WTC11 (cell line): ENCODE results near the gene PRKN. TPM values are rescaled to one million over a fixed set of nuclear protein-coding genes. Genes with fewer than 3 reads are reported as not detected.

Experiments
- ATAC-seq: fragments of 200-7000 bp; cut with Tn5 transposase; 2 replicates; pipeline ENCODE4 v1.10.0; 2021; ENCODE audit warnings: mild to moderate bottlenecking, moderate library complexity
- CTCF ChIA-PET: fragments of 300-600 bp; sonication (Branson Sonifier 250); formaldehyde crosslinking; loops from one replicate; lab custom pipeline; 2021; ENCODE audit warnings: antibody characterized with exemption; lab: Charles Lee
- POLR2A ChIA-PET: fragments of 350-600 bp; sonication (Branson Sonifier 250); formaldehyde crosslinking; loops from one replicate; lab custom pipeline; 2021; ENCODE audit warnings: antibody characterized with exemption; lab: Charles Lee
- DNase-seq: peaks from one replicate; pipeline ENCODE4 v3.0.0; 2021; ENCODE audit warnings: low spot score
- H3K27ac Mint-ChIP-seq: 2 replicates; pipeline ENCODE4 v1.8.0; 2021; ENCODE audit warnings: mixed read lengths
- H3K27me3 Mint-ChIP-seq: 2 replicates; pipeline ENCODE4 v1.8.0; 2021; ENCODE audit warnings: low read depth, mild to moderate bottlenecking, moderate library complexity, mixed read lengths
- H3K36me3 Mint-ChIP-seq: 2 replicates; pipeline ENCODE4 v1.8.0; 2021; ENCODE audit warnings: mixed read lengths
- H3K4me1 Mint-ChIP-seq: 2 replicates; pipeline ENCODE4 v1.8.0; 2022; ENCODE audit warnings: mixed read lengths
- H3K4me3 Mint-ChIP-seq: 2 replicates; pipeline ENCODE4 v1.8.0; 2021; ENCODE audit warnings: mild to moderate bottlenecking, moderate library complexity, mixed read lengths
- H3K9me3 Mint-ChIP-seq: 2 replicates; pipeline ENCODE4 v1.8.0; 2021; ENCODE audit warnings: mixed read lengths
- CREB1 ChIP-seq: sonication (generic); formaldehyde crosslinking; IDR thresholded peaks from 2 replicates; pipeline ENCODE4 v1.8.0; 2023; ENCODE audit warnings: mild to moderate bottlenecking, missing genetic modification reagents
- ELF4 ChIP-seq: sonication (generic); formaldehyde crosslinking; IDR thresholded peaks from 2 replicates; pipeline ENCODE4 v1.8.1; 2022; ENCODE audit warnings: low read depth, mild to moderate bottlenecking, moderate library complexity, missing genetic modification reagents
- ESRRA ChIP-seq: sonication (generic); formaldehyde crosslinking; IDR thresholded peaks from 2 replicates; pipeline ENCODE4 v1.8.1; 2022; ENCODE audit warnings: mild to moderate bottlenecking, missing genetic modification reagents, borderline replicate concordance
- JAZF1 ChIP-seq: fragments of 250-450 bp; sonication (Bioruptor Pico); IDR thresholded peaks from 2 replicates; pipeline ENCODE4 v1.9.0; 2021; ENCODE audit warnings: moderate library complexity, mild to moderate bottlenecking, inconsistent platforms
- MXD4 ChIP-seq: fragments of 250-450 bp; sonication (Bioruptor Pico); IDR thresholded peaks from 2 replicates; pipeline ENCODE4 v1.8.0; 2021; ENCODE audit warnings: mild to moderate bottlenecking, moderate library complexity, borderline replicate concordance
- OVOL2 ChIP-seq: fragments of 250-450 bp; sonication (Bioruptor Pico); IDR thresholded peaks from 2 replicates; pipeline ENCODE4 v1.9.0; 2021; ENCODE audit warnings: mild to moderate bottlenecking, borderline replicate concordance
- RELA ChIP-seq: sonication (generic); formaldehyde crosslinking; IDR thresholded peaks from 2 replicates; pipeline ENCODE4 v1.8.1; 2022; ENCODE audit warnings: missing genetic modification reagents, mild to moderate bottlenecking, borderline replicate concordance
- RORB ChIP-seq: fragments of 250-450 bp; sonication (Bioruptor Pico); IDR thresholded peaks from 2 replicates; pipeline ENCODE4 v1.9.0; 2021; ENCODE audit warnings: mild to moderate bottlenecking
- TCF7 ChIP-seq: sonication (generic); formaldehyde crosslinking; IDR thresholded peaks from 2 replicates; pipeline ENCODE4 v1.8.0; 2022; ENCODE audit warnings: mild to moderate bottlenecking, low read depth, missing genetic modification reagents, moderate library complexity
- TEAD1 ChIP-seq: sonication (generic); formaldehyde crosslinking; IDR thresholded peaks from 2 replicates; pipeline ENCODE4 v1.8.0; 2022; ENCODE audit warnings: mild to moderate bottlenecking, missing genetic modification reagents
- TEAD4 ChIP-seq: sonication (generic); formaldehyde crosslinking; IDR thresholded peaks from 2 replicates; pipeline ENCODE4 v1.8.0; 2022; ENCODE audit warnings: mild to moderate bottlenecking, missing genetic modification reagents
- ZNF317 ChIP-seq: sonication (generic); formaldehyde crosslinking; IDR thresholded peaks from 2 replicates; pipeline ENCODE4 v1.8.1; 2023; ENCODE audit warnings: low read depth, mild to moderate bottlenecking, moderate library complexity, missing genetic modification reagents, borderline replicate concordance
- ZNF396 ChIP-seq: fragments of 250-450 bp; sonication (Bioruptor Pico); IDR thresholded peaks from 2 replicates; pipeline ENCODE4 v1.8.0; 2021; ENCODE audit warnings: mild to moderate bottlenecking, moderate library complexity, borderline replicate concordance
- ZNF671 ChIP-seq: fragments of 250-450 bp; sonication (Bioruptor Pico); IDR thresholded peaks from 2 replicates; pipeline ENCODE4 v1.8.0; 2021; ENCODE audit warnings: mild to moderate bottlenecking
- total RNA-seq: library from RNA; stranded (reverse); gene quantifications from 3 replicates; pipeline ENCODE4 v1.2.3, GENCODE V29; 2021
- TF ChIP-seq, protein P1 (sequence below): fragments of 250-450 bp; sonication (Bioruptor Pico); IDR thresholded peaks from 2 replicates; pipeline ENCODE4 v1.9.0; 2021; ENCODE audit warnings: mild to moderate bottlenecking, borderline replicate concordance
- TF ChIP-seq, protein P2 (sequence below): sonication (generic); formaldehyde crosslinking; IDR thresholded peaks from 2 replicates; pipeline ENCODE4 v1.8.1; 2023; ENCODE audit warnings: mild to moderate bottlenecking, missing genetic modification reagents, moderate library complexity
- TF ChIP-seq, protein P3 (sequence below): sonication (generic); formaldehyde crosslinking; IDR thresholded peaks from 2 replicates; pipeline ENCODE4 v1.8.1; 2023; ENCODE audit warnings: mild to moderate bottlenecking, missing genetic modification reagents, borderline replicate concordance
- TF ChIP-seq, protein P4 (sequence below): fragments of 250-450 bp; sonication (Bioruptor Pico); IDR thresholded peaks from 2 replicates; pipeline ENCODE4 v2.1.2; 2022; ENCODE audit warnings: mild to moderate bottlenecking, moderate library complexity
- TF ChIP-seq, protein P5 (sequence below): sonication (generic); formaldehyde crosslinking; IDR thresholded peaks from 2 replicates; pipeline ENCODE4 v1.8.1; 2022; ENCODE audit warnings: low read depth, missing genetic modification reagents, borderline replicate concordance

PRKN gene
- total RNA-seq, 1 experiment from 2014 or later = 0.59 TPM

DNA sequence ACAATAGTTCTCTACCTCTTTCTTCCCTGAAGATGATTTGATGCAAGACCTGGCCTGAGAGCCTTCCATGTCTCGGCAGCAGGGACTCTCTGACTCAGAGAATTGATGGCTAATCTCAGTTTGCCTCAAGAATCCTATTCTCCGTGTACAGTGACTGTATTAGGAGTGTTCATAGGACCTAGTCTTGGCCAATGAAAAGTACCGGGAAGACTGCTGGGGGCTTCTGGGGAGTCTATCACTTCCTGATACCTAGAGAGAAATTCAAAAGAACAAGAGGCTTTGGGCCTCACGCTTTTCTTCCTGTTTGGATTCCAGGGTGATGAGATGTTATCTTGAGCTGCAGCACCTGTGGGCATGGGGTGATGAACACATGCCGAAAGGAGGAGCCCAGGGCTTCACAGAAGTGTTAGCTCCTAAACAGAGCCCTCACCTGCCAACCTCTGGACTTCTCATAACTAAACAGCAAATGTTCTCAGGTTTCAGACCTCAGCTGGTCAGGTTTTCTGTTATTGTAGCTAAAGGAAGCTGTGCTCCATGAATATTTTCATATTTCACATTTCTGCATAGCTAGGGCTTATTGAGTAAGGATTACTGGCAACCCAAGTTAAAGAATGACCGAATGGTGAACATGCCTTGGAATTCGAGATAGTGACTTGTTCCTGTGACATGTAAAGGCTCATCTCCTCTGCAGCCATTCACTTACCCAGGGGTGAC, 1130.6 kb downstream of the PRKN start (continued):
- TF ChIP-seq, protein P1, sequence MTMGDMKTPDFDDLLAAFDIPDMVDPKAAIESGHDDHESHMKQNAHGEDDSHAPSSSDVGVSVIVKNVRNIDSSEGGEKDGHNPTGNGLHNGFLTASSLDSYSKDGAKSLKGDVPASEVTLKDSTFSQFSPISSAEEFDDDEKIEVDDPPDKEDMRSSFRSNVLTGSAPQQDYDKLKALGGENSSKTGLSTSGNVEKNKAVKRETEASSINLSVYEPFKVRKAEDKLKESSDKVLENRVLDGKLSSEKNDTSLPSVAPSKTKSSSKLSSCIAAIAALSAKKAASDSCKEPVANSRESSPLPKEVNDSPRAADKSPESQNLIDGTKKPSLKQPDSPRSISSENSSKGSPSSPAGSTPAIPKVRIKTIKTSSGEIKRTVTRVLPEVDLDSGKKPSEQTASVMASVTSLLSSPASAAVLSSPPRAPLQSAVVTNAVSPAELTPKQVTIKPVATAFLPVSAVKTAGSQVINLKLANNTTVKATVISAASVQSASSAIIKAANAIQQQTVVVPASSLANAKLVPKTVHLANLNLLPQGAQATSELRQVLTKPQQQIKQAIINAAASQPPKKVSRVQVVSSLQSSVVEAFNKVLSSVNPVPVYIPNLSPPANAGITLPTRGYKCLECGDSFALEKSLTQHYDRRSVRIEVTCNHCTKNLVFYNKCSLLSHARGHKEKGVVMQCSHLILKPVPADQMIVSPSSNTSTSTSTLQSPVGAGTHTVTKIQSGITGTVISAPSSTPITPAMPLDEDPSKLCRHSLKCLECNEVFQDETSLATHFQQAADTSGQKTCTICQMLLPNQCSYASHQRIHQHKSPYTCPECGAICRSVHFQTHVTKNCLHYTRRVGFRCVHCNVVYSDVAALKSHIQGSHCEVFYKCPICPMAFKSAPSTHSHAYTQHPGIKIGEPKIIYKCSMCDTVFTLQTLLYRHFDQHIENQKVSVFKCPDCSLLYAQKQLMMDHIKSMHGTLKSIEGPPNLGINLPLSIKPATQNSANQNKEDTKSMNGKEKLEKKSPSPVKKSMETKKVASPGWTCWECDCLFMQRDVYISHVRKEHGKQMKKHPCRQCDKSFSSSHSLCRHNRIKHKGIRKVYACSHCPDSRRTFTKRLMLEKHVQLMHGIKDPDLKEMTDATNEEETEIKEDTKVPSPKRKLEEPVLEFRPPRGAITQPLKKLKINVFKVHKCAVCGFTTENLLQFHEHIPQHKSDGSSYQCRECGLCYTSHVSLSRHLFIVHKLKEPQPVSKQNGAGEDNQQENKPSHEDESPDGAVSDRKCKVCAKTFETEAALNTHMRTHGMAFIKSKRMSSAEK (CRISPR knock-in tag) = no peak
- TF ChIP-seq, protein P2, sequence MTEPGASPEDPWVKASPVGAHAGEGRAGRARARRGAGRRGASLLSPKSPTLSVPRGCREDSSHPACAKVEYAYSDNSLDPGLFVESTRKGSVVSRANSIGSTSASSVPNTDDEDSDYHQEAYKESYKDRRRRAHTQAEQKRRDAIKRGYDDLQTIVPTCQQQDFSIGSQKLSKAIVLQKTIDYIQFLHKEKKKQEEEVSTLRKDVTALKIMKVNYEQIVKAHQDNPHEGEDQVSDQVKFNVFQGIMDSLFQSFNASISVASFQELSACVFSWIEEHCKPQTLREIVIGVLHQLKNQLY (CRISPR knock-in tag) = no peak
- TF ChIP-seq TEAD4 (CRISPR knock-in tag) = no peak
- no peak for TF ChIP-seq ZNF396 (CRISPR knock-in tag)
- TF ChIP-seq, protein P3, sequence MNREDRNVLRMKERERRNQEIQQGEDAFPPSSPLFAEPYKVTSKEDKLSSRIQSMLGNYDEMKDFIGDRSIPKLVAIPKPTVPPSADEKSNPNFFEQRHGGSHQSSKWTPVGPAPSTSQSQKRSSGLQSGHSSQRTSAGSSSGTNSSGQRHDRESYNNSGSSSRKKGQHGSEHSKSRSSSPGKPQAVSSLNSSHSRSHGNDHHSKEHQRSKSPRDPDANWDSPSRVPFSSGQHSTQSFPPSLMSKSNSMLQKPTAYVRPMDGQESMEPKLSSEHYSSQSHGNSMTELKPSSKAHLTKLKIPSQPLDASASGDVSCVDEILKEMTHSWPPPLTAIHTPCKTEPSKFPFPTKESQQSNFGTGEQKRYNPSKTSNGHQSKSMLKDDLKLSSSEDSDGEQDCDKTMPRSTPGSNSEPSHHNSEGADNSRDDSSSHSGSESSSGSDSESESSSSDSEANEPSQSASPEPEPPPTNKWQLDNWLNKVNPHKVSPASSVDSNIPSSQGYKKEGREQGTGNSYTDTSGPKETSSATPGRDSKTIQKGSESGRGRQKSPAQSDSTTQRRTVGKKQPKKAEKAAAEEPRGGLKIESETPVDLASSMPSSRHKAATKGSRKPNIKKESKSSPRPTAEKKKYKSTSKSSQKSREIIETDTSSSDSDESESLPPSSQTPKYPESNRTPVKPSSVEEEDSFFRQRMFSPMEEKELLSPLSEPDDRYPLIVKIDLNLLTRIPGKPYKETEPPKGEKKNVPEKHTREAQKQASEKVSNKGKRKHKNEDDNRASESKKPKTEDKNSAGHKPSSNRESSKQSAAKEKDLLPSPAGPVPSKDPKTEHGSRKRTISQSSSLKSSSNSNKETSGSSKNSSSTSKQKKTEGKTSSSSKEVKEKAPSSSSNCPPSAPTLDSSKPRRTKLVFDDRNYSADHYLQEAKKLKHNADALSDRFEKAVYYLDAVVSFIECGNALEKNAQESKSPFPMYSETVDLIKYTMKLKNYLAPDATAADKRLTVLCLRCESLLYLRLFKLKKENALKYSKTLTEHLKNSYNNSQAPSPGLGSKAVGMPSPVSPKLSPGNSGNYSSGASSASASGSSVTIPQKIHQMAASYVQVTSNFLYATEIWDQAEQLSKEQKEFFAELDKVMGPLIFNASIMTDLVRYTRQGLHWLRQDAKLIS (CRISPR knock-in tag) = no peak

DNA sequence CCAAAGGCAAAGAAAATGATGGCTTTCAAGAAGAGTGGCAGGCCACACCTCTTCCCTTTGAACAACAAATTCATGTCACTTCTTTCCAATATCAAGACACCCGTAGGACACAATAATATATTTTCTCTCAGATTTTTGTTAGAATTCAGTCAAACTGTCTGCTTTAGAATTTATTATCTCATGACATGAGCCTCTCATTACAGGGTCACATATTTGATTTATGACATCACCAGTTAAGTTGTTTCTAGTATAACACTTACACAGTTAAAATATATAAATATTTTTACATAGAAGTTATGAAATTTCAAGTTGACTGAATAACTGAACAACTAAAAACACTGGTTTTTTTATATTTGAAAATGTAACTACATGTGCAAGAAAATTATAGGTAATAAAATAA, 1133.2 kb downstream of the PRKN start:
- Mint-ChIP-seq H3K27ac (no peak overlapping the region), H3K4me3 (no peak overlapping the region), H3K36me3 (no peaks in the 10 kb centered on the region), H3K9me3 (no peaks in the 10 kb centered on the region), H3K27me3 (no peaks in the 10 kb centered on the region), H3K4me1 (no peaks in the 10 kb centered on the region)
- ChIA-PET POLR2A (no interaction called here), CTCF (no interaction called here)
- DNase-seq (no peak), ATAC-seq (no peak)
- TF ChIP-seq ZNF671 (no peak), OVOL2 (CRISPR knock-in tag) (no peak), RELA (CRISPR knock-in tag) (no peak), ZNF317 (CRISPR knock-in tag) (no peak), RORB (CRISPR knock-in tag) (no peak), ESRRA (CRISPR knock-in tag) (no peak), TEAD1 (CRISPR knock-in tag) (no peak), MXD4 (CRISPR knock-in tag) (no peak), TCF7 (no peak), TEAD4 (CRISPR knock-in tag) (no peak), ELF4 (CRISPR knock-in tag) (no peak), JAZF1 (CRISPR knock-in tag) (no peak), CREB1 (CRISPR knock-in tag) (no peak)
- TF ChIP-seq, protein P1 (CRISPR knock-in tag) = no peak
- TF ChIP-seq, protein P4, sequence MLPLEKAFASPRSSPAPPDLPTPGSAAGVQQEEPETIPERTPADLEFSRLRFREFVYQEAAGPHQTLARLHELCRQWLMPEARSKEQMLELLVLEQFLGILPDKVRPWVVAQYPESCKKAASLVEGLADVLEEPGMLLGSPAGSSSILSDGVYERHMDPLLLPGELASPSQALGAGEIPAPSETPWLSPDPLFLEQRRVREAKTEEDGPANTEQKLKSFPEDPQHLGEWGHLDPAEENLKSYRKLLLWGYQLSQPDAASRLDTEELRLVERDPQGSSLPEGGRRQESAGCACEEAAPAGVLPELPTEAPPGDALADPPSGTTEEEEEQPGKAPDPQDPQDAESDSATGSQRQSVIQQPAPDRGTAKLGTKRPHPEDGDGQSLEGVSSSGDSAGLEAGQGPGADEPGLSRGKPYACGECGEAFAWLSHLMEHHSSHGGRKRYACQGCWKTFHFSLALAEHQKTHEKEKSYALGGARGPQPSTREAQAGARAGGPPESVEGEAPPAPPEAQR (CRISPR knock-in tag) = no peak
- TF ChIP-seq, protein P5, sequence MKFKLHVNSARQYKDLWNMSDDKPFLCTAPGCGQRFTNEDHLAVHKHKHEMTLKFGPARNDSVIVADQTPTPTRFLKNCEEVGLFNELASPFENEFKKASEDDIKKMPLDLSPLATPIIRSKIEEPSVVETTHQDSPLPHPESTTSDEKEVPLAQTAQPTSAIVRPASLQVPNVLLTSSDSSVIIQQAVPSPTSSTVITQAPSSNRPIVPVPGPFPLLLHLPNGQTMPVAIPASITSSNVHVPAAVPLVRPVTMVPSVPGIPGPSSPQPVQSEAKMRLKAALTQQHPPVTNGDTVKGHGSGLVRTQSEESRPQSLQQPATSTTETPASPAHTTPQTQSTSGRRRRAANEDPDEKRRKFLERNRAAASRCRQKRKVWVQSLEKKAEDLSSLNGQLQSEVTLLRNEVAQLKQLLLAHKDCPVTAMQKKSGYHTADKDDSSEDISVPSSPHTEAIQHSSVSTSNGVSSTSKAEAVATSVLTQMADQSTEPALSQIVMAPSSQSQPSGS (CRISPR knock-in tag) = no peak
